Activated effector memory CD4-positive, alpha-beta T cell treated with anti-CD3 and anti-CD28 coated beads, Interleukin-2, amount 50 U/mL, for 16 hours (primary cell): ENCODE results near the gene DSG4.

Experiments
- DNase-seq: peaks from one replicate; pipeline ENCODE4 v3.0.0-alpha.2; 2020

The DSG4 gene

DNA sequence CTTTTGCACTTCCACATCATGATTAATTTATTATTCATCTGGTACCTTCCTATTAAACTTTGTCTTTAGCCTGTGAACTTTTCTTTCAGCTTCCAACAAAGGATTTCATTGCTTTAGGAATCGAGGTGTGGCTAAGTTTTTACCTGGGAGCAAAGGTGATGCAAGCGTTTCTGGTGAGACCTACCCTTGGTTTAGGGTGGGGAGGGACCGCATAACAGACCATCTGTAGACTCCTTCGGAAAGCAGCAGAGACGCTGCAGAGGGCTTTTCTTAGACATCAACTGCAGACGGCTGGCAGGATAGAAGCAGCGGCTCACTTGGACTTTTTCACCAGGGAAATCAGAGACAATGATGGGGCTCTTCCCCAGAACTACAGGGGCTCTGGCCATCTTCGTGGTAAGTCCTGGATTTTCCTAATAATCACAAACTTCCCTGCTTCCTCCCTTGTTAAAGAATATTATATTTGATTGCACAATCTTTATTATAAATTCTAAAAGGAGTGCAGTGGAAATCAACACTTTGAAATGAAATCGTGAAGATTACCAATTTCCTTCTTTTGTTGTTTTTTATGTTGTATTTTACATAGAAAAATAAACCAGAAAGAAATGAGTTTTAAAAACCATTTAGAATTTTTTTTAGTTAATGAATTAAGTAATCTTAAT, 71.1 kb downstream of the DSG4 start, which contains the start of gene DSG3:
Gene DSG3, plus strand, starts transcription at position 212 of the 662 bp plus-strand sequence. Its CDS starts 137 bp downstream, at position 349.
- DNase-seq = no peak

DNA sequence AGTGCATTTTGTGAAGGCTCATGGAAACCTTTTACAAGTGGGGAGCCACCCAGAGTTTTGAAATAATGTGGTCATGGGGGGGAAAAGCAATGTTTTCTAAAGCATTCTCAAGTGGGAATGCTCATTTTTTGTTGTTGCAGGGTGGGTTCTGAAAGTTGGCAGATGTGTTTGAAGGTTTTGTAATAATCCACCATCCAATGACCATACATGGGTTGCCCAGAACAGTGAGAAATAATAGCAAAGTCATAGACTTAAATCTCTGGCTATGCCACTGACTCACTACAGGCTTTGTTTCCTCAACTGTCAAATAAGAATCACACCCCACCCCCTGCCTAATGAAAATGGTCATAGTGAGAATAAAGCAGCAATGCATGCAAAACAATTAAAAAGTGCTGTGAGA, 73.8 kb downstream of the DSG4 start:
- no peak for DNase-seq

DNA sequence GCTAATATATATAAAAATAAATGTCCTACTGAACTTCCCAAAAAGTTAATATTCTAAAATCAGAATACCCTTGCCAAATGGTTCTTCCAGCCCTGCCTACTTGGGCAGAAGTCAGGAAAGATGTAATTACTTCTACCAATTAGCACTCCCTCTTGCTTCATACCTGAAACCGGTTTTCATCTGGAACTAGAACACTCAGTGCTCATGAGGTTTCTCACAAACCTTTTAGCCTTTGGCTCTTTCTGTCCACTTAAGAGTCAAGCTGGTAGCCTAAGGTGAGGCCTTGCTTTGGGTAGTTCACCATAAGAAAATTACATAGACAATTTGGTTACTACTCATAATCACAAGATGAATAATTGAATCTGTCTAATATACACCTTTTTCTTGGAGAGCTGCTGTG, 75.0 kb downstream of the DSG4 start:
- no peak for DNase-seq

GRCh38 chr18:31454066-31454708, 77.6 kb downstream of the DSG4 start:
- DNase-seq = no peak
